IPS DF 4.7 (cell line): ENCODE measurements around the gene FLRT2.

ENCODE experiments used
- DNase-seq: peaks from one replicate; pipeline ENCODE4 v3.0.0-alpha.2; 2013; ENCODE audit warnings: low spot score; ENCODE audit errors: extremely low read depth

Gene FLRT2

GRCh38 chr14:85660243-85660922 is 130.4 kb downstream of the FLRT2 start:
- DNase-seq, result no peak

- no peak for DNase-seq
These were observed 132.2 kb downstream of the FLRT2 start for GRCh38 chr14:85662096-85662495.

GRCh38 chr14:85663256-85663655 is 133.3 kb downstream of the FLRT2 start:
- no peak for DNase-seq

- no peak for DNase-seq
These were observed 133.7 kb downstream of the FLRT2 start for GRCh38 chr14:85663667-85664066.

- DNase-seq, result no peak
These were observed 146.0 kb downstream of the FLRT2 start for GRCh38 chr14:85675957-85676356.

- DNase-seq, result no peak
These were observed 157.0 kb downstream of the FLRT2 start for GRCh38 chr14:85686908-85687307.

GRCh38 chr14:85687456-85687855 is 157.5 kb downstream of the FLRT2 start:
- DNase-seq, result no peak

GRCh38 chr14:85688006-85688405 is 158.1 kb downstream of the FLRT2 start:
- no peak for DNase-seq

GRCh38 chr14:85695300-85695699 is 165.4 kb downstream of the FLRT2 start:
- no peak for DNase-seq

GRCh38 chr14:85701116-85701515 is 171.2 kb downstream of the FLRT2 start:
- no peak for DNase-seq

- no peak for DNase-seq
These were observed 171.8 kb downstream of the FLRT2 start for GRCh38 chr14:85701763-85702162.

GRCh38 chr14:85702191-85702590 is 172.2 kb downstream of the FLRT2 start:
- DNase-seq, result no peak

GRCh38 chr14:85702997-85703396 is 173.1 kb downstream of the FLRT2 start:
- no peak for DNase-seq
